Measurements from ENCODE around the gene DOCK11.

- TF ChIP-seq TCF12 (IDR thresholded peaks at IDR 0.05) (no peak), CTCF (IDR thresholded peaks at IDR 0.05) (peak; percentile 49)
Measured at GRCh38 chrX:118627084-118627758, 131.6 kb downstream of the DOCK11 start.
